Measurements from ENCODE around the gene ZNF280A.

DNA sequence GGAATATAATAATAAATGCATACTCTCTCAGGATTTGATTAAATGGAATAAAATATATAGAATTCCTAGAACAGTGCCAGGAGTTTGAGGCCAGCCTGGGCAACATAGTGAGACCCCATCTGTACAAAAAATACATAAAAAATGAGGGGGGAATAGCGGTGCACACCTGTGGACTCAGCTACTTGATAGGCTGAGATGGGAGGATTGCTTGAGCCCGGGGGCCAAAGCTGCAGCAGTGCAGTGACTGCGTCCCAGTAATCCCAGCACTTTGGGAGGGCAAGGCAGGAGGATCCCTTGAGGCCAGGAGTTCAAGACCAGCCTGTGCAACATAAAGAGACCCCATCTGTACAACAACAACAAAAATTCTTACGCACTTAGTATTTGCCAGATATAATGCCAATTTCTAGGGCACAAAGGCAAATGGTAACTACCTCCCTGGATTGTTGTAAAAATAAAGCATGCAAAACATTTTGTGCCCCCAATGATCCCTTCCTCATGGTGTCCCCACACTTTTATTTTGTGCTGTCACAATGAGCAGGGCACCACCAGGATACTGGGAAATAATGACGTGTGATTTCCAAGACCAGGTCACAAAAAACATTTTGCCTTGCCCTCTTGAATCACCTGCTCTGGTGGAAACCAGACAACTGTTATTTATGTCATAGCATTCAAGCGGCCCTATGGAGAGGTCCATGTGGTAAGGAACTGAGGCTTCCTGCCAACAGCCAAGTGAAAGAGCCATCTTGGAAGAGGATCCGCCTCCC lies 18.3 kb upstream of the ZNF280A start:
- TF ChIP-seq, protein P1, sequence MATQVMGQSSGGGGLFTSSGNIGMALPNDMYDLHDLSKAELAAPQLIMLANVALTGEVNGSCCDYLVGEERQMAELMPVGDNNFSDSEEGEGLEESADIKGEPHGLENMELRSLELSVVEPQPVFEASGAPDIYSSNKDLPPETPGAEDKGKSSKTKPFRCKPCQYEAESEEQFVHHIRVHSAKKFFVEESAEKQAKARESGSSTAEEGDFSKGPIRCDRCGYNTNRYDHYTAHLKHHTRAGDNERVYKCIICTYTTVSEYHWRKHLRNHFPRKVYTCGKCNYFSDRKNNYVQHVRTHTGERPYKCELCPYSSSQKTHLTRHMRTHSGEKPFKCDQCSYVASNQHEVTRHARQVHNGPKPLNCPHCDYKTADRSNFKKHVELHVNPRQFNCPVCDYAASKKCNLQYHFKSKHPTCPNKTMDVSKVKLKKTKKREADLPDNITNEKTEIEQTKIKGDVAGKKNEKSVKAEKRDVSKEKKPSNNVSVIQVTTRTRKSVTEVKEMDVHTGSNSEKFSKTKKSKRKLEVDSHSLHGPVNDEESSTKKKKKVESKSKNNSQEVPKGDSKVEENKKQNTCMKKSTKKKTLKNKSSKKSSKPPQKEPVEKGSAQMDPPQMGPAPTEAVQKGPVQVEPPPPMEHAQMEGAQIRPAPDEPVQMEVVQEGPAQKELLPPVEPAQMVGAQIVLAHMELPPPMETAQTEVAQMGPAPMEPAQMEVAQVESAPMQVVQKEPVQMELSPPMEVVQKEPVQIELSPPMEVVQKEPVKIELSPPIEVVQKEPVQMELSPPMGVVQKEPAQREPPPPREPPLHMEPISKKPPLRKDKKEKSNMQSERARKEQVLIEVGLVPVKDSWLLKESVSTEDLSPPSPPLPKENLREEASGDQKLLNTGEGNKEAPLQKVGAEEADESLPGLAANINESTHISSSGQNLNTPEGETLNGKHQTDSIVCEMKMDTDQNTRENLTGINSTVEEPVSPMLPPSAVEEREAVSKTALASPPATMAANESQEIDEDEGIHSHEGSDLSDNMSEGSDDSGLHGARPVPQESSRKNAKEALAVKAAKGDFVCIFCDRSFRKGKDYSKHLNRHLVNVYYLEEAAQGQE (IDR thresholded peaks at IDR 0.05; ENCODE audit: unreplicated experiment): no peak
- TF ChIP-seq, protein P2, sequence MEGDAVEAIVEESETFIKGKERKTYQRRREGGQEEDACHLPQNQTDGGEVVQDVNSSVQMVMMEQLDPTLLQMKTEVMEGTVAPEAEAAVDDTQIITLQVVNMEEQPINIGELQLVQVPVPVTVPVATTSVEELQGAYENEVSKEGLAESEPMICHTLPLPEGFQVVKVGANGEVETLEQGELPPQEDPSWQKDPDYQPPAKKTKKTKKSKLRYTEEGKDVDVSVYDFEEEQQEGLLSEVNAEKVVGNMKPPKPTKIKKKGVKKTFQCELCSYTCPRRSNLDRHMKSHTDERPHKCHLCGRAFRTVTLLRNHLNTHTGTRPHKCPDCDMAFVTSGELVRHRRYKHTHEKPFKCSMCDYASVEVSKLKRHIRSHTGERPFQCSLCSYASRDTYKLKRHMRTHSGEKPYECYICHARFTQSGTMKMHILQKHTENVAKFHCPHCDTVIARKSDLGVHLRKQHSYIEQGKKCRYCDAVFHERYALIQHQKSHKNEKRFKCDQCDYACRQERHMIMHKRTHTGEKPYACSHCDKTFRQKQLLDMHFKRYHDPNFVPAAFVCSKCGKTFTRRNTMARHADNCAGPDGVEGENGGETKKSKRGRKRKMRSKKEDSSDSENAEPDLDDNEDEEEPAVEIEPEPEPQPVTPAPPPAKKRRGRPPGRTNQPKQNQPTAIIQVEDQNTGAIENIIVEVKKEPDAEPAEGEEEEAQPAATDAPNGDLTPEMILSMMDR (conservative IDR thresholded peaks at IDR 0.05; ENCODE audit: low read depth in 2 of 2): no peak
- no peak for TF ChIP-seq POLR2AphosphoS5 (IDR thresholded peaks at IDR 0.05; ENCODE audit: low read depth)

All from GM23338 (cell line).